ENCODE measurements around the gene KTI12.
"Not testable (repeated sequence)": the region's sequence is repeated elsewhere in the genome, so short reads cannot be mapped to it uniquely, and the experiment has no call there.

Gene KTI12

GRCh38 chr1:52041551-52042185 lies 8.1 kb upstream of the KTI12 start:
- no peak for DNase-seq (ENCODE audit: low read depth)

- no peak for DNase-seq (ENCODE audit: low read depth)
These were observed 4.3 kb upstream of the KTI12 start for GRCh38 chr1:52037909-52038308.

GRCh38 chr1:52037402-52037814 lies 3.8 kb upstream of the KTI12 start:
- DNase-seq (ENCODE audit: low read depth): no peak

- DNase-seq (ENCODE audit: low read depth): no peak
These were observed 407 bp upstream of the KTI12 start for GRCh38 chr1:52034050-52034384.

GRCh38 chr1:52032785-52033131 lies 852 bp downstream of the KTI12 start:
- no peak for DNase-seq (ENCODE audit: low read depth)

GRCh38 chr1:52032124-52032784 lies 1.4 kb downstream of the KTI12 start:
- DNase-seq (ENCODE audit: low read depth): no peak

- DNase-seq (ENCODE audit: low read depth): not testable (repeated sequence)
These were observed 4.8 kb downstream of the KTI12 start for GRCh38 chr1:52028839-52029238.

GRCh38 chr1:52028328-52028727 lies 5.3 kb downstream of the KTI12 start:
- DNase-seq (ENCODE audit: low read depth): no peak

GRCh38 chr1:52026278-52026677 lies 7.3 kb downstream of the KTI12 start:
- DNase-seq (ENCODE audit: low read depth): no peak

GRCh38 chr1:52022133-52022532 lies 11.5 kb downstream of the KTI12 start:
- DNase-seq (ENCODE audit: low read depth): no peak

GRCh38 chr1:52008071-52008809 lies 25.4 kb downstream of the KTI12 start:
- DNase-seq (ENCODE audit: low read depth): no peak

GRCh38 chr1:52007215-52008002 lies 26.2 kb downstream of the KTI12 start:
- DNase-seq (ENCODE audit: low read depth): no peak

GRCh38 chr1:52006081-52006553 lies 27.5 kb downstream of the KTI12 start:
- not testable (repeated sequence) for DNase-seq (ENCODE audit: low read depth)

GRCh38 chr1:52005548-52005947 lies 28.1 kb downstream of the KTI12 start:
- not testable (repeated sequence) for DNase-seq (ENCODE audit: low read depth)

GRCh38 chr1:52003877-52004276 lies 29.7 kb downstream of the KTI12 start:
- DNase-seq (ENCODE audit: low read depth): no peak

- peak; percentile 12 for DNase-seq (ENCODE audit: low read depth)
These were observed 31.3 kb downstream of the KTI12 start for GRCh38 chr1:52002038-52002917.

- DNase-seq (ENCODE audit: low read depth): no peak
These were observed 34.9 kb downstream of the KTI12 start for GRCh38 chr1:51998701-51999100.

- no peak for DNase-seq (ENCODE audit: low read depth)
These were observed 35.6 kb downstream of the KTI12 start for GRCh38 chr1:51997974-51998382.

GRCh38 chr1:51990478-51990965 lies 43.1 kb downstream of the KTI12 start, which contains the start of gene RAB3B:
Gene RAB3B (minus strand): TSS chr1:51990700. CDS start chr1:51977117, 13,583 bp downstream.
- peak; percentile 69 for DNase-seq (ENCODE audit: low read depth)

GRCh38 chr1:51989582-51990477 lies 43.8 kb downstream of the KTI12 start:
- DNase-seq (ENCODE audit: low read depth): no peak
